NCI-H2107 treated with DMSO at 0.1 percent for 48 hours (cell line): Measurements from ENCODE around the gene BPTF.
A peak's percentile ranks its signal among the peaks of the same experiment; 100 is the strongest.
"Not testable (repeated sequence)": the region's sequence is repeated elsewhere in the genome, so short reads cannot be mapped to it uniquely, and the experiment has no call there.

Source experiments
- DNase-seq: peaks from one replicate; lab custom pipeline; 2025; ENCODE audit not compliant: unreplicated experiment; lab: John Stamatoyannopoulos, UW

The BPTF gene

DNA sequence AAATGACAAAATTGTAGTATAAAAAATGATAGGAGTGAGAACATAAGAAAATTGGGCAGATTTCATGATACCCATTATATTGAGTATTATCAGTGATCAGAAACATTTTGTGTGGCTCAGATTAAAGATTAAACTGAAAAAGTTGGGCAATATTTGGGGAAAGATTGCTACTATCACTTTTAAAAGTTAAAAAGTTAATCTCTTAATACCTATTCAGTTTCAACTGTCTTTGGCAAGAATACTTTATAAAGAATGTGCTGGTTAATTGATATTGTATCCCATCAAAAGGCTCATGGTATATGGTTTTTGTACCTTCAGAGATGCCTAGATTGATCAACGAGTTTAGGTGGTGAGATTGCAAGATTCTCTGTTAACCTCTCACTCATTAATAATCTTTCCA is 55.8 kb downstream of the BPTF start:
- no peak for DNase-seq

DNA sequence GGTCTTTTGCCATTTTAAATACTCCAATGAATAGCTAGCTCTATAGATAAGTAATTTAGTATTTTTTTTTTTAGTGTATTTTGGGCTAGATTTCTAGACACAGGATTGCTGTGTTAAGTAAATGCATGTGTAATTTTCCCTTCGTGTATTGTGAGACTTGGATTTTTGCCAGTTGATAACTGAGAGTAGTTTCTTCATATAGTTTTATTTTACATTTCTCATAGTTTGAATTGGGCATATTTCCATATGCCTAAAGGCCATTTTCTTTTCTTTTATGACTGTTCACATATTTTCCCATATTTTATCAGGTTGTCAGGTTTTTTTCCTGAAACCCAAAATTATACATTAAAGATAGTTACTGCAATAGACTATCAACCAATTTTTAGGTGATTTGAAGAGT is 59.4 kb downstream of the BPTF start:
- no peak for DNase-seq

DNA sequence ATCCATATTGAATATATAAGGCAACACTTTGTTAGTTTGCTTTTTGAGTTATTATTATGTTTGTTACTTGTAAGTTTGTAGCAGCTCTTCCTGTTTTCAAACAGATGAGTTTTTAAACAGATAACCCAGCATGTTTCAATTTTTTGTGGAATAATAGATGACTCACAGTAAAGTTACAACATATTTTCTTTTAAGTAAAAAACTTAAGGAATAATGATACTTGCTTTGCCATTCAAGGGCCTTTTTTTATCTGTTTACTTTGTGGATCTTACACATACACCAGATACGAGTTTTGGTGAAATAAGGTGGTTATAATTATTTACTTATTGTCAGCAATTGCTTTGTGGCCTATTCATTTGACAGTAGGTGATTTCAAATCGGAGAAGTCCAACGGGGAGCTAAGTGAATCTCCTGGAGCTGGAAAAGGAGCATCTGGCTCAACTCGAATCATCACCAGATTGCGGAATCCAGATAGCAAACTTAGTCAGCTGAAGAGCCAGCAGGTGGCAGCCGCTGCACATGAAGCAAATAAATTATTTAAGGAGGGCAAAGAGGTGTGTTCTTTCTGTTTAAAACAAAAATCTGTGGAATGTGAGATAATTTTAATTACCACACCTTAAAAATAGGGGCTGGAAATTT is 66.3 kb downstream of the BPTF start:
- DNase-seq, result no peak

DNA sequence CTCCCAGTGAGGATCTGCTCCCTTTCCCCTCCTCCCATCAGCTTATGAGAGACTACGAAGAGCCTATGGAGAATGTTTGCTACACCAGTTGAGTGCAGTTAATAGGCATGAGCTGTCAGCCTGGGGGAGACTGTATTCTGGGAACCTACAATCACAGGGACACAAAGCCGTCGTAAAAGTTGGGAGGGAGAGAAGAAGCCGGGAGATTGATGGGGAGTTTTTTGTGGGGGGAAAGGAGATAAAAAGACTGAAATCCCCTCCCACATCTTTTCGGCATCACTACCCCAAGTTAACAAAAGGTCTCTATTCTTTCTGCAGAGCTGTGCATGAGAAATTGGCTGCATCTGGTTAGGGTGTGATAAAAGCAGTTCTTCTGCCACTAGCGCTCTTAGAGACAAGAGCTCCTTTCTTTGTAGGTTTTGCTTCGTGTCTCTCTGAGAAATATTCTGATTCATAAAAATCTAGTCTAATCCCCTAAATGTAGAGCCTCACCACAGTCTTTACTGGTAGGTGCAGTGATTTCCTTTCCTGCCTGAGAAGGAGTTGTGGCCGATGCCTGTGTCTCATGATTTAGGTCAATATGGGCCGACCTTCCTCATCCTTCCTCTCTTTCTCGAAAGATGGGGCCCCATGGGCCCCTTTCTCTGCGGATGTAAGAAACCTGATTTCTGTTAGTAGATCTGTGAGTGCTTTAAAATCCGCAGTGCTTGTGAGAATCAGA is 77.4 kb downstream of the BPTF start:
- DNase-seq, result no peak

DNA sequence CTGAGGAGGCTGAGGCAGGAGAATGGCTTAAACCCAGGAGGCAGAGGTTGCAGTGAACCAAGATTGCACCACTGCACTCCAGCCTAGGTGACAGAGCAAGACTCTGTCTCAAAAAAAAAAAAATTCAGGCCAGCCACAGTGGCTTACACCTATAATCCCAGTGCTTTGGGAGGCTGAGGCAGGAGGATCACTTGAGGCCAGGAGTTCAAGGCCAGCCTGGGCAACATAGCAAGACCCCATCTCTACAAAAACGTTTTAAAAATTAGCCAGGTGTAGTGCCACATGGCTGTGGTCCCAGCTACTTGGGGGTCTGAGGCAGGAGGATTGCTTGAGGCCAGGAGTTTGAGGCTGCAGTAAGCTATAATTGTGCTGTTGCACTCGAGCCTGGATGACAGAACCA is 80.0 kb downstream of the BPTF start:
- not testable (repeated sequence) for DNase-seq

DNA sequence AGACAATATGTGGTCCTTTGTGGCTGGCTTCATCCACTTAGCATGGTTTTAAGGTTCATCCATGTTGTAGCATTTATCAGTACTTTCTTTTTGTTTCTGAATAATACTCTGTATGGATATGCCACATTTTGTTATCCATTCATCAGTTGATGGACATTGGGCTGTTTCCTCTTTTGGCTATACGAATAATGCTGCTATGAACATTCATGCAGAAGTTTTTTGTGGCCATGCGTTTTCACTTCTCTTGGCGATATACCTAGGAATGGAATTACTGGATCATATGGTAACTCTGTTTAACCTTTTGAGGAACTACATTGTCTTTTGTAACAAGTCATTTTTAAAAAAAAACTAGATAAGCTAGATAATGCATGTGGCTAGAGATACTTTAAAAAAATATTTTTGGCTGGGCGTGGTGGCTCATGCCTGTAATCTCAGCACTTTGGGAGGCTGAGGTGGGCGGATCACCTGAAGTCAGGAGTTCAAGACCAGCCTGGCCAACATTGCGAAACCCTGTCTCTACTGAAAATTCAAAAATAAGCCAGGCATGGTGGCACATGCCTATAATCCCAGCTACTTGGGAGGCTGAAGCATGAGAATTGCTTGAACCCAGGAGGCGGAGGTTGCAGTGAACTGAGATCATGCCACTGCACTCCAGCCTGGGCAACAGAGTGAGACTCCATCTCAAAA is 85.0 kb downstream of the BPTF start:
- DNase-seq, result not testable (repeated sequence)

DNA sequence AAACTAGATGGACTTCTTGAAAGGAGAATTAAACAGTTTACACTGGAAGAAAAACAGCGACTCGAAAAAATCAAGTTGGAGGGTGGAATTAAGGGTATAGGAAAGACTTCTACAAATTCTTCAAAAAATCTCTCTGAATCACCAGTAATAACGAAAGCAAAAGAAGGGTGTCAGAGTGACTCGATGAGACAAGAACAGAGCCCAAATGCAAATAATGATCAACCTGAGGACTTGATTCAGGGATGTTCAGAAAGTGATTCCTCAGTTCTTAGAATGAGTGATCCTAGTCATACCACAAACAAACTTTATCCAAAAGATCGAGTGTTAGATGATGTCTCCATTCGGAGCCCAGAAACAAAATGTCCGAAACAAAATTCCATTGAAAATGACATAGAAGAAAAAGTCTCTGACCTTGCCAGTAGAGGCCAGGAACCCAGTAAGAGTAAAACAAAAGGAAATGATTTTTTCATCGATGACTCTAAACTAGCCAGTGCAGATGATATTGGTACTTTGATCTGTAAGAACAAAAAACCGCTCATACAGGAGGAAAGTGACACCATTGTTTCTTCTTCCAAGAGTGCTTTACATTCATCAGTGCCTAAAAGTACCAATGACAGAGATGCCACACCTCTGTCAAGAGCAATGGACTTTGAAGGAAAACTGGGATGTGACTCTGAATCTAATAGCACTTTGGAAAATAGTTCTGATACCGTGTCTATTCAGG is 85.9 kb downstream of the BPTF start:
- DNase-seq, result no peak

DNA sequence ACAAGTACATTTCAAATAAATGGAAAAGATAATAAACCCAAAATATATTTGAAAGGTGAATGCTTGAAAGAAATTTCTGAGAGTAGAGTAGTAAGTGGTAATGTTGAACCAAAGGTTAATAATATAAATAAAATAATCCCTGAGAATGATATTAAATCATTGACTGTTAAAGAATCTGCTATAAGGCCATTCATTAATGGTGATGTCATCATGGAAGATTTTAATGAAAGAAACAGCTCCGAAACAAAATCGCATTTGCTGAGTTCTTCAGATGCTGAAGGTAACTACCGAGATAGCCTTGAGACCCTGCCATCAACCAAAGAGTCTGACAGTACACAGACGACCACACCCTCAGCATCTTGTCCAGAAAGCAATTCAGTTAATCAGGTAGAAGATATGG is 86.8 kb downstream of the BPTF start:
- no peak for DNase-seq

DNA sequence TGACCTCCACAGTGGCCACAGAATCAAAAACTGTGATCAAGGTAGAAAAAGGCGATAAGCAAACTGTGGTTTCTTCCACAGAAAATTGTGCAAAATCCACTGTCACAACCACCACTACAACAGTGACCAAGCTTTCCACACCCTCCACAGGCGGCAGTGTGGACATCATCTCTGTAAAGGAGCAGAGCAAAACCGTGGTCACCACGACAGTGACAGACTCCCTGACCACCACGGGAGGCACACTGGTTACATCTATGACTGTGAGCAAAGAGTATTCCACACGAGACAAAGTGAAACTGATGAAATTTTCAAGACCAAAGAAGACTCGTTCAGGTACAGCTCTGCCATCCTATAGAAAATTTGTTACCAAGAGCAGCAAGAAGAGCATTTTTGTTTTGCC is 87.4 kb downstream of the BPTF start:
- no peak for DNase-seq

DNA sequence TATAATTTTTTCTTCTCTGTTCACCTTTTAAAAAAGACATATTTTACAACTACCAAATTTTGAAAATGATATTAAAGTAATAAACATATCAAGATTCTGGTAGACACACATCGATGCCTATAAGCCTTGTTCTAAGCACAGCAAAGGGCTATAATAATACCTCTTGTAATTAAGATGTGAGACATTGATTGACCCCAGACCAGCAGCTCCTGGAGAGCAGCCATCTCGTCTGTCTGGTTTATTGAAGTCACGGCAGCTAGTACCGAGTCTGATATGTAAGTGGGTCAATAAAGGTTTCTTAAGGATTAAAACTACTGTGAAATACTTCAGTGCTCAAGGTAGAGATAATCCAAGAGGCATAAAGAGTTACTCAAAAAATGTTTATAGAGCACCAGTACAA is 94.9 kb downstream of the BPTF start:
- DNase-seq, result no peak

DNA sequence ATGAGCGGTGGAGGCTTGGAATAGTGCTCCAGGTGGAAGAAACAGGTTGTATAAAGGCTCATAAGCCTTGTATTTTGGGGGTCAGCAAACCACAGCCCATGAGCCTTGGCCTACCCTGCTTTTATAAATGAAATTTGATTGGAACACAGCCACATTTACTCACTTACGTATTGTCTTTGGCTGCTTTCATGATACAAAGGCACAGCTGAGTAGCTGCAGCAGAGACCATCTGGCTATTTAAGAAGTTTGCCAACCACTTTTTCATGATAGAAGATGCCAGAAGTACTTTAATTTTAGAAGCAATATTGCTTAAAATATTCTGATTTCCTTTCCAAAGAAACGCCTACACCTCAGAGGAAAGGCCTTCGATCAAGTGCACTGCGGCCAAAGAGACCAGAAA is 97.2 kb downstream of the BPTF start:
- DNase-seq, result no peak

DNA sequence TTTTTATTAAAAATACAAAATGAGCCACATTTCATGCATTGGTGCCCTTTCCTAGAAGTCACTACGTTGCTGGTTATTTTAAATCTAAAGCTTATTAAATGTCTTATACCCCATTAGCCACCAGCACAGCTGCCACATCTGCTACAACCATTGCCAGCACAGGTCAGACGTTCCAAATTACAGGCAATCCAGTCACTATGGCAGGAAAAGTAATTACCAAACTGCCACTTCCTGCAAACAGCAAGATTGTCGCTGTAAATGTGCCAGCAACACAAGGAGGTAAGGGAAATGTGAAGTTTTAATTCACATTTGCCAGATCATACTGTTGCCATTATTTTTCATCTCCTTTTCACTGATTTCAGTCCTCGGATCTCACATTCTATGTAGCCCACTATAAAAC is 103.5 kb downstream of the BPTF start:
- not testable (repeated sequence) for DNase-seq

DNA sequence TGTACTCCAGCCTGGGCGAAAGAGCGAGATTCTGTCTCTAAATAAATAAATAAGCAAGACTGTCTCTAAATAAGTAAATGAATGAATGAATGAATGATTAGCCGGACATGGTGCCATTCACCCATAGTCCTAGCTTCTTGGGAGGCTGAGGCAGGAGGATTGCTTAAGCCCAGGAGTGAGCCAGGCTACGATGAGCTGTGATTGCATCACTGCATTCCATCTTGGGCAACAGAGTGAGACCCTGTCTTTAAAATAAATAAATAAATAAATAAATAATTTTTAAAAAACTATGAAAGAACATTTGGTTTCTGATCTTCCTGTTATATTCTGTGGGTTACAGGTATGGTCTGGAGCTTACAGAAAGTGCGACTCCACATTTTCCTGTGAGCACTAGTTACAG is 105.9 kb downstream of the BPTF start:
- DNase-seq, result no peak

DNA sequence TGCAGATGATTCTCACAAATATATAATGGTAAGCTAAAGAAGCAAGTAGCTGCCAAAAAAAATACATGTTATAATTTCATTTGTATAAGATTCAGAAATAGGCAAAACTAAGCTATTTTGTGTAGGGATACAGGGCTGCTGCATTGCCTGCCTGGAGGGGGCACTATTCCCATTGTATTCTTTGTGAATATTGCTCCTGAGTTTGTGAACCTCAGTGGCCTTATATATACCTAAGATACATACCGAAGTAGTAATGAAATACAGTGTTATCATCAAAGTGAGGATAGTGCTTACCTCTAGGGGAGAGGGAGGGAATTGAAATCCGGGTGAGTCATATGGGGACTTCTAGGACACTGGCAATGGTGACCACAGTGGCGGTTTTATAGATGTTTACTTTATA is 117.5 kb downstream of the BPTF start:
- no peak for DNase-seq

DNA sequence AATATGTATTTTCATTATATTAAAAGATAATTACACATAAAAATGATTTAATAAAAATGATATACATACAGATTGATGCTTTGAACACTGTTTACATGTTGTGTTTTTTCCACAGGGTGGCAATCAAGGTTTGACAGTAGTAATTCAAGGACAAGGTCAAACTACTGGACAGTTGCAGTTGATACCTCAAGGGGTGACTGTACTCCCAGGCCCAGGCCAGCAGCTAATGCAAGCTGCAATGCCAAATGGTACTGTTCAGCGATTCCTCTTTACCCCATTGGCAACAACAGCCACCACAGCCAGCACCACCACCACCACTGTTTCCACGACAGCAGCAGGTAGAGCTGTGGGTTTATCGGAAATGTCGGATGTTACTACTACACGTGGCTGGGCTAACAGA is 118.7 kb downstream of the BPTF start:
- DNase-seq, result no peak

DNA sequence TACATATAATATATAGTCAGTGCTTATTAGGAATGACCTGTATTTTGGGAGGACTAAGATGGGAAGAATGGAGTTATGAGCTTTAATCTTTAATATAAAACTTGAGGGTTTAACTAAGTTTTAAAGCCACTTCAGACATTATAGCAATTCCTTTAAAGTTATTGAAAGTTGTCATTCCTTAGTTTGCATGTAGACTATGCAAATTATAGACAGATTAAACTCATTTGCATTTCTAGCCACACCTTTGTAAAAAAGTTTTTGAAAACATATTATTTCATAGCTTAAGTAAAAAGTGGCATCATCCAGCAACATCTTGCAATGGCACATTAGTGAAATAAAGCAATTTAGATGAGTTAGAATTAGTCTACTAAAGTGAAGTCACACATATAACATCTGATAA is 121.2 kb downstream of the BPTF start:
- no peak for DNase-seq

DNA sequence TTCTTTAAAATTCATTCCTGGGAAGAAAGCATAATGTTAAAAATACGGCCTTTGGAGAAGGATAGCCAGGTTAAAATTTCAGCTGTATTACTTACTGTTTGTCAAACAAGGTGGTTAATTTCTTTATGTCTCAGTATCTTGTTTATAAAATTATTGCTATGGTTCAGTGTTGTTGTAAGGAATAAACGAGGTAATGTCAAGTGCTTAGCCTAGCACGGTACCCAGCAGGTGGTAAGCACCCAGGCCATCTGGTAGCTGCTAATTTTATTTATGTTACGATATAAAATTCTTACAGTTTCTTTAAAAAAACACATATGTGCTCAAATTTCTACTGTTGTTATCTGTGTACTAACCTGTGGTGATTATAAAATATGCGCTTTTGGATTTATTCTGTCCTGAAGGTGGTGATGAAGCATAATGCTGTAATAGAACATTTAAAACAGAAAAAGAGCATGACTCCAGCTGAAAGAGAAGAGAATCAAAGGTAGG is 122.1 kb downstream of the BPTF start:
- DNase-seq, result no peak

DNA sequence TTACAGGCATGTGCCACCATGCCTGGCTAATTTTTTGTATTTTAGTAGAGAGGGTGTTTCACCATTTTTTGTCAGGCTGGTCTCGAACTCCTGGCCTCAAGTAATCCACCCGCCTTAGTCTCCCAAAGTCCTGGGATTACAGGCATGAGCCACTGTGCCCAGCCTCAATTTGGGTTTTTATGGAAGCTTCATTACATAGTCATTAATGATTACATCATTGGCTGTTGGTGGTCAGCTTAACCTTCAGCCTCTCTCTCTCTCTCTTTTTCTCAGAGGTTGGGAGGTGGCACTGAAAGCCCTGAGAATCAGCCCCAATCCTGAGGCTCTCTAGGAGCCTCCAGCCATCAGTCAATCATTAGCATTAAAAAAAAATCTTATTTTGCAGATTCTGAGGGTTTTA is 125.6 kb downstream of the BPTF start:
- no peak for DNase-seq

DNA sequence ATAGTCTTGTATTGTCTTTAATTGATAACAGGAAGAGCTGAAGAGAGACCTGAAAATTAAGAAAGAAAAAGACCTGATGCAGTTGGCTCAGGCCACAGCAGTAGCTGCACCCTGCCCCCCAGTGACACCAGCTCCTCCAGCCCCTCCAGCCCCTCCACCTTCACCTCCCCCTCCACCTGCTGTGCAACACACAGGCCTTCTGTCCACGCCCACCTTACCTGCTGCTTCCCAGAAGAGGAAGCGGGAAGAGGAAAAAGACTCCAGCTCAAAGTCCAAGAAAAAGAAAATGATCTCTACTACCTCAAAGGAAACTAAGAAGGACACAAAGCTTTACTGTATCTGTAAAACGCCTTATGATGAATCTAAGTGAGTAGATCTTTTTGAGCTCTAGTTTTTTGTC is 134.2 kb downstream of the BPTF start:
- DNase-seq, result no peak

DNA sequence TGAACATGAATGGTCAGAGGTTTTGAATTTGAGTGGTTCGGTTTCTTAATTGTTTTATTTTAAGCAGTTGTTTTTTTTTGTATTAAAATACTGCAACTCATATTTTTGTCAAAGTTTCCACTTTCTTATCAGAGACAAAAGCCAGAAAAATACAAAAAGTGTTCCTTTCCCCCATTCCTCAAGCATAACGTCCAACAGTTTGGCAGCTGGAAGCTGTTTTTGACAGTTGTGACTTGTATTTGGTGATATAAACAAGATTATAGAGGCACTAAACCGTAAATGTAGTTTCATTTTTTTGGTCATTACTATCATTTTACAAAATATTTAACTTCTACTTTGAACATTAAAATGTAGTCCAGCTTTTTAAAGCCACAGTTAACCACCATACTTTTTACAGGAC is 135.0 kb downstream of the BPTF start:
- DNase-seq, result not testable (repeated sequence)

DNA sequence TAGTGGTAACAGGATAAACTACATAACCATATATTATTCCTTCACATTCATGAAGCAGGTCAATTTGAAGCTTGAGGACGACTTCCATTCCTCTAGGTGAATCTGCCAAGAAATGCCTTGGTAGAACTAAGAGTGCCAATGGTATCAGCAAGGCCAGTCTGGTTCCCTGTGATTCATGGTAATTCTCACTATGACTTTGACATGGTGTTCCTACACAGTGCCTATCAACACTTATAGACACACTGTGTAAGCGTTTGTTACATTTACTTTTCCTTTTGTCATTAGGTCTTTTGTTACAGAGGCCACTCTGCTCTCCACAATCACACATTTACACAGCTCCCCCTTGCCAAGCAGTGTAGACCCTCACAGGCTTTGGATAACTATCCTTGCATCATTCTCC is 136.9 kb downstream of the BPTF start:
- not testable (repeated sequence) for DNase-seq

DNA sequence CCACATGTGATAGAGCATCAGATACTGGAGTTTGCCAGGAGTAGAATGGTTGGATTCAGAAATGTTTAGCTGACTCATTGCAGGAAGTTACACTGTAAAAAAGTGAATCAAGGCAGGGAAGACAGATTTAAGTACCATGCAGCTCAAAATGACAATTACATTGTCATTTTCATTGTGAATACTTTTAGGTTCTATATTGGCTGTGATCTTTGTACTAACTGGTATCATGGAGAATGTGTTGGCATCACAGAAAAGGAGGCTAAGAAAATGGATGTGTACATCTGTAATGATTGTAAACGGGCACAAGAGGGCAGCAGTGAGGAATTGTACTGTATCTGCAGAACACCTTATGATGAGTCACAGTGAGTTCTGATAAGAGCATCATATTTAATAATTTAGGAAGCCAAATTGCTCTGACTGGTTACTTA is 137.9 kb downstream of the BPTF start:
- peak; percentile 12 for DNase-seq
